ENCODE results near the gene MYOCD. TPM values are rescaled to one million over a fixed set of nuclear protein-coding genes. Genes with fewer than 3 reads are reported as not detected.

The MYOCD gene
- total and polyA plus RNA-seq, 2 donors: 0.05 to 0.80 TPM

GRCh38 chr17:12637745-12638651 lies 27.7 kb upstream of the MYOCD start:
- Histone ChIP-seq H3K27ac (ENCODE audit: low read depth in 1 of 2, low read length in 1 of 2) (no peak overlapping the region), H3K36me3 (ENCODE audit: control insufficient read depth in 2 of 2, insufficient read depth in 2 of 2, low read length in 1 of 2) (no peaks in the 10 kb centered on the region), H3K4me1 (ENCODE audit: control insufficient read depth in 2 of 2, insufficient read depth in 2 of 2, low read length in 2 of 2) (no peaks in the 10 kb centered on the region), H3K27me3 (ENCODE audit: control insufficient read depth in 2 of 2, insufficient read depth in 1 of 2, low read length in 1 of 2) (no peaks in the 10 kb centered on the region), H3K4me3 (ENCODE audit: low read length in 2 of 2) (no peak overlapping the region), H3K9me3 (ENCODE audit: control insufficient read depth in 2 of 2, insufficient read depth in 1 of 2, low read length in 1 of 2) (no peaks in the 10 kb centered on the region)
- DNase-seq (ENCODE audit: low read depth in 6 of 9, low spot score in 9 of 9): no peak
- 86% methylated on average over 11 of the region's 11 CpGs for WGBS

- DNase-seq (ENCODE audit: low read depth in 6 of 9, low spot score in 9 of 9): no peak
- no peaks in the 10 kb centered on the region for H3K27me3 ChIP-seq (ENCODE audit: control insufficient read depth in 2 of 2, insufficient read depth in 1 of 2, low read length in 1 of 2)
- 96% methylated on average over 2 of the region's 2 CpGs for WGBS
- no peaks in the 10 kb centered on the region for H3K4me1 ChIP-seq (ENCODE audit: control insufficient read depth in 2 of 2, insufficient read depth in 2 of 2, low read length in 2 of 2)
- no peak overlapping the region for H3K27ac ChIP-seq (ENCODE audit: low read depth in 1 of 2, low read length in 1 of 2)
- no peaks in the 10 kb centered on the region for H3K36me3 ChIP-seq (ENCODE audit: control insufficient read depth in 2 of 2, insufficient read depth in 2 of 2, low read length in 1 of 2)
- H3K9me3 ChIP-seq (ENCODE audit: control insufficient read depth in 2 of 2, insufficient read depth in 1 of 2, low read length in 1 of 2): no peaks in the 10 kb centered on the region
- H3K4me3 ChIP-seq (ENCODE audit: low read length in 2 of 2): no peak overlapping the region
Observed at GRCh38 chr17:12640364-12640763, 25.3 kb upstream of the MYOCD start.

GRCh38 chr17:12641084-12641483 lies 24.6 kb upstream of the MYOCD start:
- no peaks in the 10 kb centered on the region for H3K27me3 ChIP-seq (ENCODE audit: control insufficient read depth in 2 of 2, insufficient read depth in 1 of 2, low read length in 1 of 2)
- no peaks in the 10 kb centered on the region for H3K4me1 ChIP-seq (ENCODE audit: control insufficient read depth in 2 of 2, insufficient read depth in 2 of 2, low read length in 2 of 2)
- no peak for DNase-seq (ENCODE audit: low read depth in 6 of 9, low spot score in 9 of 9)
- WGBS: 85% methylated on average over 2 of the region's 2 CpGs
- no peaks in the 10 kb centered on the region for H3K9me3 ChIP-seq (ENCODE audit: control insufficient read depth in 2 of 2, insufficient read depth in 1 of 2, low read length in 1 of 2)
- H3K36me3 ChIP-seq (ENCODE audit: control insufficient read depth in 2 of 2, insufficient read depth in 2 of 2, low read length in 1 of 2): no peaks in the 10 kb centered on the region
- no peak overlapping the region for H3K4me3 ChIP-seq (ENCODE audit: low read length in 2 of 2)
- no peak overlapping the region for H3K27ac ChIP-seq (ENCODE audit: low read depth in 1 of 2, low read length in 1 of 2)

- DNase-seq (ENCODE audit: low read depth in 6 of 9, low spot score in 9 of 9): no peak
- no peaks in the 10 kb centered on the region for H3K36me3 ChIP-seq (ENCODE audit: control insufficient read depth in 2 of 2, insufficient read depth in 2 of 2, low read length in 1 of 2)
- no peak overlapping the region for H3K4me3 ChIP-seq (ENCODE audit: low read length in 2 of 2)
- 70% methylated on average over 4 of the region's 4 CpGs for WGBS
- no peaks in the 10 kb centered on the region for H3K4me1 ChIP-seq (ENCODE audit: control insufficient read depth in 2 of 2, insufficient read depth in 2 of 2, low read length in 2 of 2)
- H3K27me3 ChIP-seq (ENCODE audit: control insufficient read depth in 2 of 2, insufficient read depth in 1 of 2, low read length in 1 of 2): no peaks in the 10 kb centered on the region
- H3K27ac ChIP-seq (ENCODE audit: low read depth in 1 of 2, low read length in 1 of 2): no peak overlapping the region
- no peaks in the 10 kb centered on the region for H3K9me3 ChIP-seq (ENCODE audit: control insufficient read depth in 2 of 2, insufficient read depth in 1 of 2, low read length in 1 of 2)
Observed at GRCh38 chr17:12642034-12642433, 23.7 kb upstream of the MYOCD start.

- WGBS: 89% methylated on average over 1 of the region's 1 CpG
- no peak for DNase-seq (ENCODE audit: low read depth in 6 of 9, low spot score in 9 of 9)
- Histone ChIP-seq H3K27ac (ENCODE audit: low read depth in 1 of 2, low read length in 1 of 2) (no peak overlapping the region), H3K36me3 (ENCODE audit: control insufficient read depth in 2 of 2, insufficient read depth in 2 of 2, low read length in 1 of 2) (no peaks in the 10 kb centered on the region), H3K4me1 (ENCODE audit: control insufficient read depth in 2 of 2, insufficient read depth in 2 of 2, low read length in 2 of 2) (no peaks in the 10 kb centered on the region), H3K4me3 (ENCODE audit: low read length in 2 of 2) (no peak overlapping the region), H3K9me3 (ENCODE audit: control insufficient read depth in 2 of 2, insufficient read depth in 1 of 2, low read length in 1 of 2) (no peaks in the 10 kb centered on the region), H3K27me3 (ENCODE audit: control insufficient read depth in 2 of 2, insufficient read depth in 1 of 2, low read length in 1 of 2) (no peaks in the 10 kb centered on the region)
Observed at GRCh38 chr17:12643822-12644221, 21.9 kb upstream of the MYOCD start.

- H3K4me3 ChIP-seq (ENCODE audit: low read length in 2 of 2): no peak overlapping the region
- no peak overlapping the region for H3K27ac ChIP-seq (ENCODE audit: low read depth in 1 of 2, low read length in 1 of 2)
- H3K36me3 ChIP-seq (ENCODE audit: control insufficient read depth in 2 of 2, insufficient read depth in 2 of 2, low read length in 1 of 2): no peaks in the 10 kb centered on the region
- no peaks in the 10 kb centered on the region for H3K27me3 ChIP-seq (ENCODE audit: control insufficient read depth in 2 of 2, insufficient read depth in 1 of 2, low read length in 1 of 2)
- H3K4me1 ChIP-seq (ENCODE audit: control insufficient read depth in 2 of 2, insufficient read depth in 2 of 2, low read length in 2 of 2): no peaks in the 10 kb centered on the region
- no peak for DNase-seq (ENCODE audit: low read depth in 6 of 9, low spot score in 9 of 9)
- H3K9me3 ChIP-seq (ENCODE audit: control insufficient read depth in 2 of 2, insufficient read depth in 1 of 2, low read length in 1 of 2): no peaks in the 10 kb centered on the region
Observed at GRCh38 chr17:12644623-12645022, 21.1 kb upstream of the MYOCD start.

- Histone ChIP-seq H3K9me3 (ENCODE audit: control insufficient read depth in 2 of 2, insufficient read depth in 1 of 2, low read length in 1 of 2) (no peaks in the 10 kb centered on the region), H3K27me3 (ENCODE audit: control insufficient read depth in 2 of 2, insufficient read depth in 1 of 2, low read length in 1 of 2) (no peaks in the 10 kb centered on the region), H3K27ac (ENCODE audit: low read depth in 1 of 2, low read length in 1 of 2) (no peak overlapping the region), H3K36me3 (ENCODE audit: control insufficient read depth in 2 of 2, insufficient read depth in 2 of 2, low read length in 1 of 2) (no peaks in the 10 kb centered on the region), H3K4me1 (ENCODE audit: control insufficient read depth in 2 of 2, insufficient read depth in 2 of 2, low read length in 2 of 2) (no peaks in the 10 kb centered on the region), H3K4me3 (ENCODE audit: low read length in 2 of 2) (no peak overlapping the region)
- 81% methylated on average over 6 of the region's 6 CpGs for WGBS
- DNase-seq (ENCODE audit: low read depth in 6 of 9, low spot score in 9 of 9): no peak
Observed at GRCh38 chr17:12646761-12647422, 18.8 kb upstream of the MYOCD start.

GRCh38 chr17:12648498-12648897 lies 17.2 kb upstream of the MYOCD start:
- Histone ChIP-seq H3K4me3 (ENCODE audit: low read length in 2 of 2) (no peak overlapping the region), H3K27ac (ENCODE audit: low read depth in 1 of 2, low read length in 1 of 2) (no peak overlapping the region), H3K9me3 (ENCODE audit: control insufficient read depth in 2 of 2, insufficient read depth in 1 of 2, low read length in 1 of 2) (no peaks in the 10 kb centered on the region), H3K36me3 (ENCODE audit: control insufficient read depth in 2 of 2, insufficient read depth in 2 of 2, low read length in 1 of 2) (no peaks in the 10 kb centered on the region), H3K4me1 (ENCODE audit: control insufficient read depth in 2 of 2, insufficient read depth in 2 of 2, low read length in 2 of 2) (no peaks in the 10 kb centered on the region), H3K27me3 (ENCODE audit: control insufficient read depth in 2 of 2, insufficient read depth in 1 of 2, low read length in 1 of 2) (no peaks in the 10 kb centered on the region)
- DNase-seq (ENCODE audit: low read depth in 6 of 9, low spot score in 9 of 9): no peak
- 98% methylated on average over 3 of the region's 3 CpGs for WGBS

- Histone ChIP-seq H3K4me1 (ENCODE audit: control insufficient read depth in 2 of 2, insufficient read depth in 2 of 2, low read length in 2 of 2) (no peaks in the 10 kb centered on the region), H3K4me3 (ENCODE audit: low read length in 2 of 2) (no peak overlapping the region), H3K9me3 (ENCODE audit: control insufficient read depth in 2 of 2, insufficient read depth in 1 of 2, low read length in 1 of 2) (no peaks in the 10 kb centered on the region), H3K36me3 (ENCODE audit: control insufficient read depth in 2 of 2, insufficient read depth in 2 of 2, low read length in 1 of 2) (no peaks in the 10 kb centered on the region), H3K27ac (ENCODE audit: low read depth in 1 of 2, low read length in 1 of 2) (no peak overlapping the region), H3K27me3 (ENCODE audit: control insufficient read depth in 2 of 2, insufficient read depth in 1 of 2, low read length in 1 of 2) (no peaks in the 10 kb centered on the region)
- 92% methylated on average over 4 of the region's 4 CpGs for WGBS
- no peak for DNase-seq (ENCODE audit: low read depth in 6 of 9, low spot score in 9 of 9)
Observed at GRCh38 chr17:12655936-12656335, 9.8 kb upstream of the MYOCD start.

Data from thymus (tissue), 11 donors.